HG03103 (cell line): Measurements from ENCODE around the gene CLIC2.

ENCODE experiments used
- ATAC-seq: cut with Tn5 transposase; IDR thresholded peaks from one replicate; pipeline ENCODE4 v1.9.1; 2021; ENCODE audit warnings: low read depth; ENCODE audit not compliant: unreplicated experiment

Gene CLIC2

GRCh38 chrX:155263854-155264628, 70.4 kb downstream of the CLIC2 start, which contains the start of gene RAB39B:
TSS of gene RAB39B (minus strand) at chrX:155264491. CDS start at chrX:155264288, 203 bp downstream.
- ATAC-seq = peak; percentile 81

GRCh38 chrX:155262970-155263754, 71.3 kb downstream of the CLIC2 start:
- no peak for ATAC-seq

DNA sequence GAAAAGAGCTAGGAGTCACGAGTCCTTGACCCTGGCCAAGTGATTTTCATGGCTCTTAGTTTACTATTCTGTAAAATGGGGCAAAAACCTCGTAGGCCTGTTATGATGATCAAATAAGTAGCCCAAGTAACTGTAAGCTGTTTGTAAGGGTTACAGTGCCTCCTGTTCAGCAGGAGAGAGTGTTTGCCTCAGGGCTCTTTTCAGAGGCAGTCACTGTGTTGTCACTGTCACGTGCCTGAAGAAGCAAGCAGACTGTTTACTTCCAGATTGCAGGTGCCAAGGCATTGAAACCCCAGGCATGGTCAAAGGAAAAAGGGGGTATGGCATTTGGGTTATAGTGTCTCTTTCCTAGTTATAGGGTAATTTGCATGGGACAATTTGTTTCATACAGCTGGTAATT, 74.7 kb downstream of the CLIC2 start:
- ATAC-seq = no peak

DNA sequence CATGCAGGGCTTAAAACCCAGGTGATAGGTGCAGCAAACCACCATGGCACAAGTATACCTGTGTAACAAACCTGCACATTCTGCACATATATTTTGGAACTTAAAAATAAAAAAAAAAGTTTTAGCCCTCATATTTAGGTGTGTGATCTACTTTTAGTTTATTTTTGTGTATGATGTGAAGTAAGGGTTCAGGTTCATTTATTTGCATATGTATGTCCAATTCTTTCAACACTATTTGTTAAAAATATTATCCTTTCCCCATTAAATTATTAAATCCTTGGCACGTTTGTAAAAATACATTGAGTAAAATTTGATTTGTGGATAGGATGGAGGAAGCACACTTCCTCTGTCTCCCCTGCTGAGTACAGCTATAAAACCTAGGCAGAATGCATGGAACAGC, 83.0 kb downstream of the CLIC2 start:
- no peak for ATAC-seq

DNA sequence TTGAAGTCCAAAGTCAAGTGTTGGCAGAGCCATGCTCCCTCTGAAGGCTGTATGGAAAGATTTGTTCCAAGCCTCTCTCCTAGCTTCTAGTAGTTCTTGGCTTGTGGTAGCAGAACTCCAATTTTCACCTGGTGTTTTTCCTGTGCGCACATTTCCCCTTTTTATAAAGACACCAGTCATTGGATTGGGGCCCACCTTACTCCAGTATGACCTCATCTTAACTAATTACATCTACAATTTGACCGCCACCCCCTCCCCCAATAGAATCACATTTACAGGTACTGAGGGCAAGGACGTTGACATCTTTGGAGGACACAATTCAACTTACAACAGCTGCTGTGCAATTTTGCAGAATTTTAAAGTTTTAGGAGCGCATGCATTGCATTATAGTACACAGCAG, 86.9 kb downstream of the CLIC2 start:
- no peak for ATAC-seq

GRCh38 chrX:155246748-155247147, 87.7 kb downstream of the CLIC2 start:
- no peak for ATAC-seq

- no peak for ATAC-seq
Measured at GRCh38 chrX:155242300-155242699, 92.1 kb downstream of the CLIC2 start.

GRCh38 chrX:155237719-155238118, 96.7 kb downstream of the CLIC2 start:
- ATAC-seq = no peak

DNA sequence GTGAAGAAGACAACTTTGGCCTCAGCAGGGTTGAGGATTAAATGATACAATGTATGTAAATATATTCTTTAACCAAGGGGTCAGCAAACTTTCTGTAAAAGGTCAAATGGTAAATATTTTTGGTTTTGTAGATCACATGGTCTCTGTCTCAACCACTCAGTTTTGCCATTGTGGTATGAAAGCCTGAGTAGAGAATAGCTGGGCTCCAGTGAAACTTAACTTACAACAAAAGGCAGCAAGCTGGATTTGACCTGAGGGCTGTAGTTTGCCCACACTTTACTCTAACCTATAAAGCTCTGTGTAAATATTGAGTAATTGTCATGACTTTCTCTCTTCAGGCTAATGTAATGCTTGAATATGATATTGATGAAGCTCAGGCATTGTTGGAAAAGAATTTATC, 98.5 kb downstream of the CLIC2 start:
- no peak for ATAC-seq

- peak; percentile 65 for ATAC-seq
Measured at GRCh38 chrX:155231163-155231562, 103.3 kb downstream of the CLIC2 start.
